HCT116 (cell line): Measurements from ENCODE around the gene PAMR1. TPM values are rescaled to one million over a fixed set of nuclear protein-coding genes. Genes with fewer than 3 reads are reported as not detected.
"Not testable (repeated sequence)": the region's sequence is repeated elsewhere in the genome, so short reads cannot be mapped to it uniquely, and the experiment has no call there.

ENCODE experiments used
- ATAC-seq: fragments of 200-7000 bp; cut with Tn5 transposase; 2 replicates; pipeline ENCODE4 v1.9.1; 2020; ENCODE audit warnings: mild to moderate bottlenecking, moderate library complexity
- BruUV-seq: library from RNA; stranded (reverse); fragments of 400-500 nt; replicated peaks from 2 replicates; lab custom pipeline; 2021; lab: Mats Ljungman, UMichigan
- CTCF ChIA-PET: fragments of 300-600 bp; sonication (Branson Sonifier 250); formaldehyde crosslinking; loops from one replicate; lab custom pipeline; 2021; ENCODE audit warnings: antibody characterized with exemption; lab: Charles Lee
- POLR2A ChIA-PET: fragments of 300-600, 350-600 bp; sonication (Branson Sonifier 250); formaldehyde crosslinking; loops from one replicate; lab custom pipeline; 2021; ENCODE audit warnings: antibody characterized with exemption; lab: Charles Lee
- RAD21 ChIA-PET, 2 experiments: fragments of 300-600 bp; sonication (Branson Sonifier 250); formaldehyde crosslinking; loops; one replicate each; lab custom pipeline; 2023; ENCODE audit warnings: low total read pairs in 2 of 2; ENCODE audit not compliant: uncharacterized antibody in 2 of 2, unreplicated experiment in 2 of 2, low non-redundant PET in 1 of 2; lab: Charles Lee
- DNase-seq: peaks from one replicate; pipeline ENCODE4 v3.0.0-alpha.2; 2010; ENCODE audit warnings: low read depth, low spot score
- H2AFZ ChIP-seq: fragments of 200-600 bp; shearing (Covaris generic), sonication (generic); 2 replicates; pipeline ENCODE4 v1.6.1; 2017; ENCODE audit warnings: low read depth, mixed run types, mixed read lengths, antibody characterized with exemption, low read length; ENCODE audit not compliant: poor library complexity, severe bottlenecking
- H3K27ac ChIP-seq: 2 replicates; pipeline ENCODE4 v1.5.1; 2012; ENCODE audit warnings: low read depth, low read length
- H3K27me3 ChIP-seq: fragments of 200-600 bp; sonication (generic); 2 replicates; pipeline ENCODE4 v1.6.1; 2016; ENCODE audit warnings: mixed run types, low read length, mixed read lengths; ENCODE audit not compliant: insufficient read depth
- H3K36me3 ChIP-seq, 2 experiments: fragments of 200-500 bp in 1 of 2; fragments of 200-600 bp in 1 of 2; sonication (Bioruptor generic) in 1 of 2; sonication (generic) in 1 of 2; 2 replicates each; pipeline versions ENCODE4 v1.5.1 to v1.6.1; 2014 to 2016; ENCODE audit warnings: low read length in 2 of 2, inconsistent platforms in 1 of 2, mixed read lengths in 1 of 2, mixed run types in 1 of 2; ENCODE audit not compliant: insufficient read depth in 2 of 2, control insufficient read depth in 1 of 2
- H3K4me1 ChIP-seq, 2 experiments: fragments of 200-600 bp in 1 of 2; sonication (generic) in 1 of 2; 2 replicates each; pipeline versions ENCODE4 v1.5.1 to v1.6.1; 2012 to 2017; ENCODE audit warnings: low read length in 2 of 2, inconsistent platforms in 1 of 2, mild to moderate bottlenecking in 1 of 2, mixed read lengths in 1 of 2, mixed run types in 1 of 2, moderate library complexity in 1 of 2; ENCODE audit not compliant: insufficient read depth in 2 of 2, control insufficient read depth in 1 of 2
- H3K4me2 ChIP-seq: fragments of 200-600 bp; sonication (generic); 2 replicates; pipeline ENCODE4 v1.6.1; 2017; ENCODE audit warnings: mixed run types, low read length, mixed read lengths
- H3K4me3 ChIP-seq, 2 experiments: fragments of 200-600 bp in 1 of 2; sonication (generic) in 1 of 2; replicated peaks in 1 of 2; 2 replicates each; pipeline ENCODE4 v1.5.1; 2011 to 2016; ENCODE audit warnings: low read length in 2 of 2, control low read depth in 1 of 2, low read depth in 1 of 2, mild to moderate bottlenecking in 1 of 2, mixed read lengths in 1 of 2, mixed run types in 1 of 2
- H3K79me2 ChIP-seq: fragments of 200-600 bp; sonication (generic); 2 replicates; pipeline ENCODE4 v1.6.1; 2017; ENCODE audit warnings: mild to moderate bottlenecking, mixed run types, low read length, moderate library complexity, mixed read lengths; ENCODE audit not compliant: insufficient read depth
- H3K9ac ChIP-seq: fragments of 200-600 bp; sonication (generic); 2 replicates; pipeline ENCODE4 v1.6.1; 2016; ENCODE audit warnings: low read length, mixed read lengths
- H3K9me2 ChIP-seq: fragments of 200-600 bp; sonication (generic), shearing (Covaris generic); 2 replicates; pipeline ENCODE4 v1.6.1; 2017; ENCODE audit warnings: mixed run types, mild to moderate bottlenecking, moderate library complexity; ENCODE audit not compliant: insufficient read depth
- H3K9me3 ChIP-seq, 2 experiments: fragments of 200-500 bp in 1 of 2; fragments of 200-600 bp in 1 of 2; sonication (Bioruptor generic) in 1 of 2; sonication (generic) in 1 of 2; 2 replicates each; pipeline ENCODE4 v1.6.1; 2014 to 2017; ENCODE audit warnings: low read length in 2 of 2, mixed read lengths in 2 of 2, inconsistent platforms in 1 of 2, low read depth in 1 of 2, mild to moderate bottlenecking in 1 of 2, mixed run types in 1 of 2, moderate library complexity in 1 of 2; ENCODE audit not compliant: control insufficient read depth in 1 of 2, insufficient read depth in 1 of 2
- H4K20me1 ChIP-seq: fragments of 200-600 bp; sonication (generic), shearing (Covaris generic); 2 replicates; pipeline ENCODE4 v1.6.1; 2017; ENCODE audit warnings: mixed run types, mild to moderate bottlenecking, moderate library complexity; ENCODE audit not compliant: insufficient read depth
- EGR1 ChIP-seq: IDR thresholded peaks from 2 replicates; pipeline ENCODE4 v1.6.1; 2012; ENCODE audit warnings: low read depth
- ELF1 ChIP-seq: IDR thresholded peaks from 2 replicates; pipeline ENCODE4 v1.6.1; 2012; ENCODE audit warnings: low read depth, borderline replicate concordance
- EZH2phosphoT487 ChIP-seq: fragments of 200-600 bp; IDR thresholded peaks from 2 replicates; pipeline ENCODE4 v1.6.1; 2018; ENCODE audit warnings: antibody characterized with exemption, borderline replicate concordance
- MAX ChIP-seq: IDR thresholded peaks from 2 replicates; pipeline ENCODE4 v1.6.1; 2012
- POLR2A ChIP-seq: IDR thresholded peaks from 2 replicates; pipeline ENCODE4 v1.7.0; 2011; ENCODE audit warnings: borderline replicate concordance; ENCODE audit not compliant: insufficient read depth, insufficient read length; ENCODE audit errors: extremely low read depth
- RAD21 ChIP-seq: IDR thresholded peaks from 2 replicates; pipeline ENCODE4 v1.6.1; 2012; ENCODE audit warnings: low read depth, mild to moderate bottlenecking
- REST ChIP-seq: IDR thresholded peaks from 2 replicates; pipeline ENCODE4 v1.6.1; 2012; ENCODE audit warnings: low read depth
- TCF7L2 ChIP-seq: IDR thresholded peaks from 2 replicates; pipeline ENCODE4 v1.7.0; 2011; ENCODE audit warnings: borderline replicate concordance, inconsistent platforms; ENCODE audit not compliant: insufficient read depth, insufficient read length; ENCODE audit errors: extremely low read depth
- intact Hi-C: fragments of 100-400 bp; cut with micrococcal nuclease; formaldehyde crosslinking; loops from 2 replicates; pipeline ENCODE4 v1.10.0; 2022
- total RNA-seq: library from RNA; stranded (reverse); gene quantifications from one replicate; pipeline ENCODE4 v1.2.1, GENCODE V29; 2021; ENCODE audit not compliant: unreplicated experiment

The PAMR1 gene
- total RNA-seq, 1 experiment from 2014 or later: not detected

DNA sequence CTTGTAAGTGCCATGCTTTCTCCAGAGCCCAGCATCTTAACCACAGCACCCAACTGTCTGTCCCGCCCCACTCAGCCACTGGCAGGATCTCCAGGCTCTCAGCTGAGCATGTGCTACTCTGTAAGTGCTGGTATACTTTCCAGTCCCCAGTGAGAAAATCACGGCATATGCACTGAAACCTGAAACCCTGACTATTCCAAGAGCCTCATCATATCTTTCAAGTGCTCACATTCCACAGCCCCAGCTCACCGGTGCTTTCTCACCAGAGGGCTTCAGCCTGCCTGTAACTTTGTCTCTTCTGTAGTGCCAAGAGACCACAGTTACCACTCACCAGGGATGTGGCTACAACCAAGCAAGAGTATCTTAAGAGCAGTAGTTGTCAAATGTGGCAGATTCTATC, 24.4 kb upstream of the PAMR1 start (continued):
- TF ChIP-seq REST: no peak

GRCh38 chr11:35548925-35549561, 23.6 kb upstream of the PAMR1 start:
- Histone ChIP-seq H3K36me3 (no peaks in the 10 kb centered on the region), H3K9me2 (no peaks in the 10 kb centered on the region), H3K4me1 (peaks cover 9 to 11% of the 10 kb centered on the region in 2 experiments; a peak in 3 of 4 replicates), H3K79me2 (no peaks in the 10 kb centered on the region), H3K9ac (no peak overlapping the region), H3K27me3 (no peaks in the 10 kb centered on the region), H2AFZ (no peak overlapping the region), H3K27ac (no peak overlapping the region), H3K9me3 (no peaks in the 10 kb centered on the region), H3K4me3 (no peak overlapping the region), H3K4me2 (no peak overlapping the region), H4K20me1 (no peaks in the 10 kb centered on the region)
- intact Hi-C loops: no loop called here
- POLR2A ChIA-PET: no interaction called here
- CTCF ChIA-PET: no interaction called here
- no peak for TF ChIP-seq TCF7L2
- TF ChIP-seq POLR2A: no peak
- TF ChIP-seq MAX: no peak
- TF ChIP-seq ELF1: no peak
- no peak for TF ChIP-seq EZH2phosphoT487
- no peak for TF ChIP-seq RAD21
- no peak for TF ChIP-seq EGR1
- ATAC-seq (no peak), DNase-seq (no peak)
- RAD21 ChIA-PET: no interaction called here
- BruUV-seq: no TSS peak

GRCh38 chr11:35547995-35548394, 22.6 kb upstream of the PAMR1 start:
- H3K27ac ChIP-seq, POLR2A ChIA-PET, H3K79me2 ChIP-seq, H3K9me2 ChIP-seq, RAD21 ChIA-PET, CTCF ChIA-PET, H3K36me3 ChIP-seq, H4K20me1 ChIP-seq, H3K4me2 ChIP-seq, BruUV-seq, H3K27me3 ChIP-seq, ATAC-seq, intact Hi-C loops, H2AFZ ChIP-seq, H3K9ac ChIP-seq, H3K9me3 ChIP-seq, DNase-seq, H3K4me3 ChIP-seq: not testable (repeated sequence)
- peaks cover 9 to 11% of the 10 kb centered on the region in 2 experiments; a peak in 3 of 4 replicates for H3K4me1 ChIP-seq
